GM19397 (cell line): ENCODE measurements around the gene TOMM40L.
"Not testable (repeated sequence)": the region's sequence is repeated elsewhere in the genome, so short reads cannot be mapped to it uniquely, and the experiment has no call there.

Source experiments
- ATAC-seq: cut with Tn5 transposase; IDR thresholded peaks from one replicate; pipeline ENCODE4 v1.9.1; 2021; ENCODE audit warnings: mild to moderate bottlenecking, moderate library complexity; ENCODE audit not compliant: unreplicated experiment

TOMM40L gene

DNA sequence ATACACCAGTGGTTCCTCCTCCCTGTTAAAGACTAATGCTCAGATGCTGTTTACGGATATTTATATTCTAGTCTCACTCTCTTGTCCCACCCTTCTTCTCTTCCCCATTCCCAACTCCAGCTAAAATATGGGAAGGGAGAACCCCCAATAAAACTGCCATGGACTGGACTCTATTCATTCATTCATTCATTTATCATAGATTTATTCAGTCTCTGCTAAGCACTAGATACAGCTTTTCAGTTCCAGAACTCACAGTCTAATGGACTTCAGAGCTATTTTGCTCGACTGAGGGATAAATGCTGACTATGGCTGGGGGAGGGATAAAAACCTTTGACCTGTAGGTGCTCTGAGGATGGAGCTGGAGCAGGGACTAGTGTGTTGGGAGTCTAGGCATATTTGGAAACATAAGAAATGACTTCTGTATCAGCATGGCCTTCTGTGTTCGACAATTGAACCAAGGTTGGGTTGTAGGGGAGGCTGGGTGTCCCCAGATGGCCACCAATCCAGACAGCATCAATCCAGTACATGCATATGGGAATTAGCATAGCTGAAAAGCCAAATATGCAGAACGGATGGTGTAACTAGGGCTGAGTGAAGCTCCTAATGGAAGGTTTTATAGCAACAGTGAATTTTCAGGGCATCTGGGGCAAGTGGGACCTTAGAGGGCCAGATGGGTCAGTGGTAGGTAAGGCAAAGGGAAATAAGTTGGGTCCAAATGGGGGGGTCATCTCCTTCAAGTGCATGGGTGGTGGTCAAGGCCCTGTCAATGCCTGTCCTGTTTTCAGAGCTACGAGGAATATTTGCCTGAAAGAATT lies 6.6 kb upstream of the TOMM40L start:
- ATAC-seq, result no peak

DNA sequence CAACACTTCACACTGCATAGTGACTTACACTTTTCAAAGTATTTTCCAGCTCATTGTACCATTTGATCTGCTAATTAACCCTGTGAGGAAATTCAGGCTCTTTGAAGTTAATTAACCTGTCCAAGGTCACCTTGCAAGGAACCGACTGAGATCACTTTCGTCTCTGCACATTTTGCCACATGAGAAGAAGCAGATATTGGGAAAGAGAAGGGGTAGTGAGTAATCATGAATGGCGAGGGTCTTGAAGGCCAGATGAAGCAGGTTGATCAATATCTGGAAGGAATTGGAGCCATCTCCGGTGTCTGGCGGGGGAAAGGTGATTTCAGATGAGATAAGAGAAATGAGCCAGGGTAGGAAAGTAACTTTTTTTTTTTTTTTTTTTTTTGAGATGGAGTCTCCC lies 5.9 kb upstream of the TOMM40L start:
- no peak for ATAC-seq

DNA sequence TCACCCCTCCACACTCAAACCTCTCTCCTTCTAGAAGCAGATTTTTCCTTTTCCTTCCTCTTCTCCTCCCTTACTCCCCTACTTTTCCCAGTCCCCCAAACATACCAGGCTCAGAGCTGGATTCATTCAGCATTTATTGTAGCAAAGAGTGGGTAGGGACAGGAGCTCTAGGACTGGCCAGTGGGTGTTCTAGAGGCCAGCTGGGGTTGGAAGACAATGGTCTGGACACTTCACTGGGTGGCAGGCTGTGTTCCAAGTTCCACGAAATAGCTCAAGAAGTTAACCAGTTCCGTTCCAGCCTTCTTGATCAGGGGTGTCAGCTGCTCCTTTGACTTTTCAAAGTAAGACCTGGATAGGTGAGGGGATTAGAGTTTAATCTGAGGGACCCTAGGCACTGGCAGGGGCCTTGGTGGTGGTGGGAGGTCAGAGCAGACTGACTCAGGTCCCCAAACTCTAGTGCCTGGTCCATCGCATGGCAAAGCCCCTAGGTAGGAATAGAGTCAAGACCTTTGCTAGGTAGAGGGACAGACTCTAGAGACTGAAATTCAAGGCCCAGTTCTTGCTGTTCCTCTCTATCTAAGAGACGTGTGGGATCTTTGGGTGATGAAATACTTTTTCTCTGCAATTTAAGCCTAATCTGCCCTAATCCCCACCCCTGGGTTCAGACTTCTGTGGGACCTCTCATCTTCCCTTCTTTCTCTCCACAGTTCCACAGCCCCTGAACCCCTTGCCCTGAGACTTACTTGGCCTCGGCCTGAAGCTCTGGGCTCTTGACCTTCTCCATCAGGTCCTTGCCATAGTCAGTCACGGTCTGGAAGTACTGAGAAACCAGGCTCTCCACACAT lies 3.5 kb upstream of the TOMM40L start:
- ATAC-seq, result no peak

DNA sequence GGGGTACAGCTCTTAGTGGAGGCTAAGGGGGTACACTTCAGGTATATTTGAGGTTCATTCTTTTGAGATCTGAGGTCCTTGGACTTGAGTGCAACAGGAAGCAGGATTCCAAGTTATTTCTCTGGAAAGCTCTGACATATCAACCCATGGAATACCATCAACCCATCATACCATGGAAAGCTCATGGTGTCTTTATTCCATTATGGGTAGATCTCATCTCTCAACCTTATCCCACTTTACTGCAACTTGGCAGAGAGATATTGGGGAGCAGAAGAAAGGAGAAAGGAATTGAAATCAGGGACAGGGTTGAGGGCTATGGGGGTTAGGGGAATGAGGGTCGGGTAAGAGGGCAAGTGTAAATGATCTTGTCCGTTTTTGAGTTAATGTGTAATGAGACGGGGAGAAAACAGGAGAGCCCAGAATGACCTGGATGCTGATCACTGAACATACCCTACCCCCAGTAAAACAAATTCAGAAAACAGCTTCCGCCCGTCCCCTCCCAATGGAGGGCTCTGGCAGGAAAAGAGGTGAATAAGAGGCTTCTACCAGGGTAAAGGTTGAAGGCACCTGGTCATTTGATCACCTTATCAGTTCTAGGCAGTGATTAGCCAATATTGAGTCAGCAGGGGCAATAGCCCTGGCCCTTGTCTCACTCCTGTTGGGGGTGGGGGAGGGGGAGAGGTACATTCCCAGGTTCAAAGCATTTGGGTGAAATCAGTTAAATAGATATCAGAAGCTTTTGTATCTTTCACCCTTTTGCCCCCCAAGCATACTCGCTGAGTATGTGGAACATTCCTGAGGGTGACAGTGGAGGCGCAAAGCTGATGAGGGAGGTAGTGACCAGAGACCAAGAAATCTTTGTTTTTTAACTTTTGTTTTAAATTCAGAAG lies 1.8 kb upstream of the TOMM40L start:
- no peak for ATAC-seq

DNA sequence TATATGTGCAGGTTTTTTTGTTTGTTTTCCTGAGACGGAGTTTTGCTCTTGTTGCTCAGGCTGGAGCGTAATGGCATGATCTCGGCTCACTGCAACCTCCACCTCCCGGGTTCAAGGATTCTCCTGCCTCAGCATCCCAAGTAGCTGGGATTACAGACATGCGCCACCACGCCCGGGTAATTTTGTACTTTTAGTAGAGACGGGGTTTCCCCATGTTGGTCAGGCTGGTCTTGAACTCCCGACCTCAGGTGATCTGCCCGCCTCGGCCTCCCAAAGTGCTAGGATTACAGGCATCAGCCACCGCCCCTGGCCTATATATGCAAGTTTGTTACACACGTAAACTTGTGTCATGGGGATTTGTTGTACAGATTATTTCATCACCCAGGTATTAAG lies 1.2 kb upstream of the TOMM40L start:
- not testable (repeated sequence) for ATAC-seq

DNA sequence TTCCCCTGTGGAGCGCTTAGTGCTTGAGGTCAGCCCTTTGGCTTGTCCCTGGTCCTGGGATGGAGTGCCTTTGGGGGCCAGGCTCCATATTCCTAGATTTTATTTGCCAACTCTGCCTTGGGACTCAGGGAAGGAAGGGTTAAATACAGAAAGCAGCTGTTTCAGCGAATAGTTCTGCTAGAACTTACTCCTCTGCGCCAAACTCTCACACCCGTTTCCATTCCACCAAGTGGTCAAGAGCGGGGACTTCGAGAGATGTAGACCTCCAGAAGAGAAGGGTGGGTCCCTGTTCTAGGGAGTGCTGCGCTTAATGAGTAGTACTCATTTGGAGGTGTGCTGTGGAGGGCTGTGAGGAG lies 704 bp upstream of the TOMM40L start:
- ATAC-seq, result no peak

DNA sequence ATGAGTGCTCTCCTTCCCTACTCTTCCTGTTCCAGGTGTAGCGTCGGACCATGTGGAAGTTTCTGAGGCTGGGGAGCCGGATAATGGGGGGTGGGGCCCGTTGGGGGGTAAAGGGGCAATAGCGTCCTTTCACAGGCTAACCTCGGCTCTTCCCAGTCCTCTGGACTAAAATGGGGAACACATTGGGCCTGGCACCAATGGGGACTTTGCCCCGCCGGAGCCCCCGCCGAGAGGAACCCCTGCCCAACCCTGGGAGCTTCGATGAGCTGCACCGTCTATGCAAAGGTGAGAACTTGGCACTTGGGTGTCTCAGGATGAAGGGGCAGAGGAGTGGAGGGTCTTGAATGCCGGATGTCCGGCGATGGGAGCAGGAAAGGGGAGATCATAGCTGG lies 456 bp downstream of the TOMM40L start:
- no peak for ATAC-seq

DNA sequence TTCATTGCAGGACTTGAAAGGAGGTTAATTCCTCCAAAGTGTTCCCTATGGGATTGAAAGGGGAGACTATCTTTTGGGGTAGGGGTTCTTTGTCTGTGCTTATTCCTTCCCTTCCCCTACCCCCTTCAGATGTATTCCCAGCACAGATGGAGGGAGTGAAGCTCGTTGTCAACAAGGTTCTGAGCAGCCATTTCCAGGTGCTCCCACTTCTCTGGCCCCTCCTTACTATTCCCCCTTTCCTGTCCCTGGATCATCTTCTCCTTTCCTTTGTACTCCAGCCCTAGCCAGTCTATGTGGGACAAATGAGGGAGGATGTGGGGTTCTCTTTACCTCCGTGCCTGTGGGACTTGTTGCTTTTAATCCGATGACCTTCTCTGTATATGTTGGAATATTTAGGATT lies 899 bp downstream of the TOMM40L start:
- no peak for ATAC-seq

DNA sequence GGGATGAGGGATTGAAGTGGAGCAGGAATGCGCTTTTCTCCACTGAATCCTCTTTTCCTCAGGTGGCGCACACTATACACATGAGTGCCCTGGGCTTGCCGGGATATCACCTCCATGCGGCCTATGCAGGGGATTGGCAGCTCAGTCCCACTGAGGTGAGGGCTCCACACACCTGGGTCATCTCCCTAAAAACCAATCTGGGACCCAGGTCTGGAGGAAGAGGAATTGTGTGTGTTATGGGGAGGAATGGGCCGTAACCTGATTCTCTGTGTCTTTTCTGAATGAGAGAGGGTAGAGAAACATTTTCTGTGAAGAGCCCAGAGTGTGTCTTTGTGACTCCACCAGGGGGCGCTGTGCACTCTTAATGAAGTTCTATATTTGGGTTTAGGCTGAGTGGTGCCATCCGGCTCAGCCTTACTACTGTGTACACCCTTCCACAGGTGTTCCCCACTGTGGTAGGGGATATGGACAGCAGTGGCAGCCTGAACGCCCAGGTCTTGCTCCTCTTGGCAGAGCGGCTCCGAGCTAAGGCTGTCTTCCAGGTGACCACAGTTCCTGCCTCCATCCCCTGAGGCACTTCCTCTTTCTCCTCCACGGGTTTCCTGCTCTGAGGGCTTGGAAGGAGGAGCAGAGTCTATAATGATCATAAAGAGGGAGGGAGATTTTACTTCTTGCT lies 1.5 kb downstream of the TOMM40L start:
- ATAC-seq, result peak; percentile 28

DNA sequence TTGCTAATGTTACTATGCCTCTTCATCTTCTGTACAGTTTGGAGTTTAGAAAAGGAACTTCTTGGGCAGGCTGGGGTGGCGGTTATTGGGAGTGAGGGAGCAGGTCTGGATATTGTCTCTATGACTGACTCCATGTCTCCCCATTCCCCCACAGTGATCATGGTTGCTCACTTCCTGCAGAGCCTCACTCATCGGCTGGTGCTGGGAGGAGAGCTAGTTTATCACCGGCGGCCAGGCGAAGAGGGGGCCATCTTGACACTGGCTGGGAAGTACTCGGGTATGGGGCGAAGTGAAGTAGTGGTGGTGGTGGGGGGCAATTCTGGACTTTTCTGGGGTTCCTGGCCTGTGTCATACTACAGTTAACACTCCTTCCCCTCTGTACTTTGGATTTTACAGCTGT lies 2.2 kb downstream of the TOMM40L start:
- ATAC-seq, result no peak

DNA sequence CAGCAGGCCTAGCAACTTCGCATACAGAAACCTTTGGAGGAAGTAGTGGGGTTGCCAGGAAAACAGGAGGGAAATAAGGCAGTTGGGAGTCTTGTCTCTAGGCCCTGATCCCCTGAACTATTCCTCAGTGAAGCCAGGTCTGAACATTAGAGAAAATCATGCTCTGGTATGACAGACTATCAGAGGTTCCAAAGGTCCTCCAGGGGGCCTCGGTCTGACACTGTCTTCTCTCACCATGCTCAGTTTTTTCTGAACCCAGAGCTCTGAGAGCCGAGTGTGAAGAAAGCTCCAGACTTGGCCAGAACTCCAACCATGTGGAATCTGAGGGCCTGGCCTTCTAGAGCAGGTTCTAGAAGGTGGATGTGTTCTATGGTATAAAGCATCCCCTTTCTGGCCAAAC lies 4.0 kb downstream of the TOMM40L start:
- ATAC-seq, result no peak

DNA sequence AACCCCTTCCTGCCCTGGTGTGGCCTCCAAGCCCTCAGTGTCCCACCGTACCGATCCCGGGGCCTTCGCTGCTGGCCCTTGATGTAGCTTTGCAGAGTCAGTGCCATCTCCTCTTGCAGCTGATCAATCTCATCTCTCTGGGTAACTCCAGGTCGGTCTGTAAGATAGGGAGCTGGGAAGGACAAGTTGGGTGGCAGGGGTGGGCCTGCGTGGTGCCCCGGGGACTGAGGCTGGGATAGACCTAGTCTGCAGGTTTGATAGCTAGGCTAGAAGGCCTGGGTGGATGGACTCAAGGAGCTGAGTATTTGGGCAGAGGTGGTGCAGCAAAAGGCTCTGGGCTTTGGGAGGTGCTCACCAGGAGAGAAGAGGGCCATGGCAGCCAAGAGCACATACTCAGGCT lies 4.9 kb downstream of the TOMM40L start:
- ATAC-seq, result no peak

DNA sequence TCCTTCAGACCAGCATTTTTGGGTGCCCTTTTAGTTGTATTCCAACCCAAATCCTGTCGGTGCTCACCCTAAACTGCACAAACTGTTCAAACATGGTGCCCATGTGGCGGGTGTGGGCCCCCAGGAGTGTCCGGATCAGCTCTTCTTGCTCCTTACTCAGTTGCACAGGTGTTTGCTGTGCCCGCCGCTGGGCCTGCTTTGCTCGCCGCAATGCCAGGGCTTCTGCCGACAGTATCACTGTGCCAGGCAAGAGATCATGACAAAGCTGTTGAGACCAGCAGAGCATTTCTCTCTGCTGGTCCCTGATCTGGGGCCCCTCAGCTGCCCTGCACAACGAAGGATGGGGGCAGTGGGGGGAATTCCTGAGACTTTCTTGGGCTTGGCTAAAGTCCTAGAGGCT lies 7.2 kb downstream of the TOMM40L start:
- no peak for ATAC-seq

DNA sequence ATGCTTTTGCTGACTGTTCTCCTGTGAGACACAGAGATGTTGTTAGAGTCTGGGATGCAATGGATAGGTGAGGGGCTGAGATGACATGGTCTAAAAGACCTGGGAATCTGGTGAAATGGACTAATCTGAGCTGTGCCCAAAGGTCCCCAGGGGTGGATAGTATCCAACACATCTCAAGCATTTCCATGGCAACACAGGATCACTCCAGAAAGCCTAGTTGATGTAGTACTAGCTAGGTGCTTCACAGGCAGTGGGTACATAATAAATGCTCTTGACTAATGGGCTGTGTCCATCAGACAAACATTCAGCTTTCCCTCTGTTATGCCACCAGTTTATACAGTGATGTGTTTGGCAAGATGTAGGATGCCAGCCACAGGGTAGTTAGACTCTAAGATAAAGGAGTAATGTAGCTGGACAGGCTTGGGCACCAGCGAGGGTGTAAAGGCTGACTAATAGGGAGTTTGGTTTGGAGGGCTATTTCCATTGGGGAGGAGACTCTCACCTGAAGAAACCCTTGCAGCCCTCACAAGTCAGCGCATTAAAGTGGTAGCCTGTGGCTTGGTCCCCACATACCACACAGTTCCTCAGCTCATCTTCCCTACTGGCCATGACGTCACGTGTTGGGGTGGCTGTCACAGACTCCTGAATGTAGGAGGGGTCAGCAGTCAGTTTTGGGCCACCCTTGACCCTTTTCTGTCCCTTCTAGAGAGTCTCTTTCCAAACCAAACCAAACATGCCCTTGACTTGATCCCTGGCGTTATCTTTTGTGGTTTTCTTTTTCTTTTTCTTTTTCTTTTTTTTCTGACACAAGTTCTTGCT lies 10.3 kb downstream of the TOMM40L start:
- no peak for ATAC-seq

DNA sequence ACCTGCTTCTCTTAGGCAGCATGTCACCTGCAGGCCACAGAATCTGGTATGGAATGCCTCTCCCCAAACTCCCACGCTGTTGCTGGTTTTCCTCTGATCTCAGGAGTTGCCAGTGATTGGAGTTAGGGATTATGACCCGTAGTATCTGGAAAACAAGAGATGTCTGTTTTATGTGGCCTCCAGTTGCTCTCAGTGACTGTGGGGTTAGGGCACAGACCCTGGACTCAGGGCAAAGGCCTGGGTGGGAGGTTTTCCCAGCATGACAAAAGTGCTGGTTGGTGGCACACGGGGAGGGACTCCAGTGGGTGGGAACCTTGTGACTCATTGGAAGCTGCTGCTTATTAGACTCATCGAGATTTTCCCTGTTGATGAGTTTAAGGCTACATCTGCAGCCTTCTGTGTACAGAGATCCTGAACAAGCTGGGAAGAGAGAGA lies 12.2 kb downstream of the TOMM40L start, which contains the start of gene NR1I3:
TSS of gene NR1I3 (minus strand) at position 165 of the 435 bp plus-strand sequence. CDS start 1,638 bp downstream, outside the sequence.
- ATAC-seq, result no peak

DNA sequence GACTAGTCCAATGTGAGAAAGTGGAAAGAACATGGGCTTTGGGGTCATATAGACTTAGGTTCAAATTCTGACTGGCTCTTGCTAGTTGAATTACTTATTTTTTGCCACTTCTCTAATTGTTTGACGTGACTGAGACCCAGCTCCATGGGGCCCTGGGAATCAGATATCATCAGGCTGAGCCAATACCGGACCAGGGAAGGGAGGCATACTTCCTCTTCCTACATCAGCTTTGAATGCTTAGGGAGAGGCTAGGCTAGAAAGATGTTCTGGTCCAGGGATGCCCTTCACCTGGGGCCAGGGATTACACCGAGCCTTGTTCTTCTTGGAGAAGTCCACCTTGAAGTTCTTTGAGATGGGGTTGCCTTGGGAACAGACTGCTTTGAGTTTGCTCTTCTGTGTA lies 15.8 kb downstream of the TOMM40L start:
- ATAC-seq, result no peak

DNA sequence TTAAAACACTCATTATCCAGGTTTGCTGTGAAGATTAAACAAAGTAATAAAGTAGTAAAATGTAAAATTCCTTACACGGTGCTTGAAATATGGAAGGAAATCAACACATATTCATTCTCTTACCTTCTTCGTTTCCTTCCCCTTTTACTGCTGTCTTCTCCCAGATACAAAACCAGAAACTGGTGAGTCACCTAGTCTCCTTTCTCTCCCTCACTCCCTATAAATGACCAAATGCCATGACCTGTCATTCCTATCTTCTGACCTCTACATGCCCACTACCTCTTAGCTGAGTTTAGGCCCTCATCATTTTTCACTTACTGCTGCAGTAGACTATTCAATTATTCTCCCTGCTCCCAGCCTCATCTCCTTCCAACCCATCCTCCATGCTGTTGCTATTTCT lies 16.5 kb downstream of the TOMM40L start:
- no peak for ATAC-seq

DNA sequence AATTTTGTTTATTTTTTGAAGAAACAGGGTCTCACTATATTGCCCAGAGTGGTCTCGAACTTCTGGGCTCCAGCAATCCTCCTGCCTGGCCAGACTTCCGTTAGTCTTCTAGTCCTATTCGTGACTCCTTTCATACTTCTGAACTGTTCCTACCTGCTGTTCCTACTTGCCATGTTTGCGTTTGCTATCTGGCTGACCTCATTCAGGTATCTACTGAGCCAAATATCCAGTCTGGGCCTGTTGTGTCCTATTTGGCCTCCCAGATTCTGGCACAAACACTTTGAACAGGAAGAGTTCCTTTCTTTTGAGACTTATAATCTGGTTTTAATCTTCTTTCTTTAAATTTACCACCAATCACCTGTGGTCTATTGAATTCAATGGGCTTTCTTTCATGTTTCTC lies 19.0 kb downstream of the TOMM40L start:
- no peak for ATAC-seq

DNA sequence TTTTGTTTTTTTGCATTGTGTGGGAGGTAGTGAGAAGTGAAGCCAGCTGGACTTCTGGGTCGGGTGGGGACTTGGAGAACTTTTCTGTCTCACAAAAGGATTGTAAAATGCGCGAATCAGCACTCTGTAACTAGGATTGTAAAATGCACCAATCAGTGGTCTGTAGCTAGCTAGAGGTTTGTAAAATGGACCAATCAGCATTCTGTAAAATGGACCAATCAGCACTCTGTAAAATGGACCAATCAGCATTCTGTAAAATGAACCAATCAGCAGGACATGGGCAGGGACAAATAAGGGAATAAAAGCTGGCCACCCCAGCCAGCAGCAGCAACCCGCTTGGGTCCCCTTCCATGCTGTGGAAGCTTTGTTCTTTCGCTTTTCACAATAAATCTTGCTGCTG lies 24.2 kb downstream of the TOMM40L start:
- not testable (repeated sequence) for ATAC-seq

DNA sequence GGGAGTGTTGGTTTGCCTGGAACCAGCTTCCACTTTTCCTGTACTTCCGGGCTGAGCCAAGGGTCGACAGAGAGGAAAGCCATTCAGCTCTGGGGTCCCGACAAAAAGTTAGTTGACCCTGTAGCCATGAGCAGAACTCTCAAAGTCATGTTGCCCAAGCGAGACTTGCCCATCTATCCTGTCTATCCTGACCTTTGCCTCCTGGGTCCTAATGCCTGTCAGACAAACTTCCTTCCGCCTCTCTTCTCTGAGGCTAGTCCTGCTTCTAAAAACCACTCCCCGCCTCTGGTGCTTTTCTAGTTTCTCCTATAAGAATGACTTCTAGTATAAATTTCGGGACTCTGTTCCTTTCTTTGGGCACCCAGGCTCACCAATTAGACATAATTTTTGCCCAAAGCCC lies 25.0 kb downstream of the TOMM40L start:
- ATAC-seq, result no peak
